ENCODE data around the gene COL13A1. TPM values are rescaled to one million over a fixed set of nuclear protein-coding genes. Genes with fewer than 3 reads are reported as not detected.

The COL13A1 gene
- total and polyA plus RNA-seq, 10 donors, result 4.1 to 16.1 (median 9.5) TPM

GRCh38 chr10:69757553-69758309, 44.0 kb upstream of the COL13A1 start:
- no peak for TF ChIP-seq POLR2AphosphoS5 (IDR thresholded peaks at IDR 0.05)
- TF ChIP-seq POLR2A (IDR thresholded peaks at IDR 0.05), result no peak
- no peak for TF ChIP-seq CTCF (IDR thresholded peaks at IDR 0.05 in 8 of 11, conservative IDR thresholded peaks at IDR 0.05 in 3 of 11)
- Histone ChIP-seq H3K27me3 (replicated peaks in 1 of 7) (peaks cover 0 to 23% (median 0%) of the 10 kb centered on the region in 7 donors), H3K4me3 (no peak overlapping the region), H3K27ac (no peak overlapping the region), H3K4me1 (peaks cover 0 to 8% (median 0%) of the 10 kb centered on the region in 6 donors), H3K9me3 (peaks cover 0 to 5% (median 0%) of the 10 kb centered on the region in 8 donors), H3K36me3 (no peaks in the 10 kb centered on the region)
- 47 to 62% (median 58%) methylated on average over 7 to 10 of the region's 10 CpGs for WGBS, 5 donors
- intact Hi-C loops (cut with DNase I; ENCODE audit: low total_unique reads), result no loop called here
- no peak for DNase-seq

- intact Hi-C loops (cut with DNase I; ENCODE audit: low total_unique reads), result no loop called here
- TF ChIP-seq POLR2AphosphoS5 (IDR thresholded peaks at IDR 0.05) (no peak), POLR2A (IDR thresholded peaks at IDR 0.05) (no peak), CTCF (IDR thresholded peaks at IDR 0.05 in 8 of 11, conservative IDR thresholded peaks at IDR 0.05 in 3 of 11) (no peak)
- no peak overlapping the region for H3K4me3 ChIP-seq
- DNase-seq, result no peak
- H3K36me3 ChIP-seq, result no peaks in the 10 kb centered on the region
- H3K27me3 ChIP-seq (replicated peaks in 1 of 7), result peaks cover 0 to 29% (median 0%) of the 10 kb centered on the region in 7 donors
- H3K9me3 ChIP-seq, result peaks cover 0 to 5% (median 0%) of the 10 kb centered on the region in 8 donors
- 75 to 93% (median 82%) methylated on average over 1 of the region's 1 CpG for WGBS, 5 donors
- no peak overlapping the region for H3K27ac ChIP-seq
- peaks cover 0 to 8% (median 0%) of the 10 kb centered on the region in 6 donors for H3K4me1 ChIP-seq
Measured at GRCh38 chr10:69758310-69758728, 43.4 kb upstream of the COL13A1 start.

- peaks cover 0 to 8% (median 0%) of the 10 kb centered on the region in 6 donors for H3K4me1 ChIP-seq
- peaks cover 0 to 38% (median 0%) of the 10 kb centered on the region in 7 donors for H3K27me3 ChIP-seq (replicated peaks in 1 of 7)
- no peaks in the 10 kb centered on the region for H3K36me3 ChIP-seq
- 72 to 84% (median 84%) methylated on average over 6 of the region's 6 CpGs for WGBS, 5 donors
- H3K4me3 ChIP-seq, result no peak overlapping the region
- no peak overlapping the region for H3K27ac ChIP-seq
- TF ChIP-seq POLR2AphosphoS5 (IDR thresholded peaks at IDR 0.05), result no peak
- TF ChIP-seq CTCF (IDR thresholded peaks at IDR 0.05 in 8 of 11, conservative IDR thresholded peaks at IDR 0.05 in 3 of 11), result no peak
- no peak for TF ChIP-seq POLR2A (IDR thresholded peaks at IDR 0.05)
- peaks cover 0 to 3% (median 0%) of the 10 kb centered on the region in 8 donors for H3K9me3 ChIP-seq
- DNase-seq, result no peak
- intact Hi-C loops (cut with DNase I; ENCODE audit: low total_unique reads), result no loop called here
Measured at GRCh38 chr10:69759641-69760040, 42.1 kb upstream of the COL13A1 start.

- no peaks in the 10 kb centered on the region for H3K9me3 ChIP-seq
- no peak overlapping the region for H3K4me3 ChIP-seq
- no peak for TF ChIP-seq POLR2AphosphoS5 (IDR thresholded peaks at IDR 0.05)
- TF ChIP-seq POLR2A (IDR thresholded peaks at IDR 0.05), result no peak
- no peak for TF ChIP-seq CTCF (IDR thresholded peaks at IDR 0.05 in 8 of 11, conservative IDR thresholded peaks at IDR 0.05 in 3 of 11)
- WGBS, 5 donors, result 80 to 88% (median 82%) methylated on average over 5 of the region's 5 CpGs
- H3K36me3 ChIP-seq, result no peaks in the 10 kb centered on the region
- intact Hi-C loops (cut with DNase I; ENCODE audit: low total_unique reads), result no loop called here
- H3K27me3 ChIP-seq (replicated peaks in 1 of 7), result peaks cover 0 to 38% (median 0%) of the 10 kb centered on the region in 7 donors
- H3K4me1 ChIP-seq, result peaks cover 0 to 8% (median 0%) of the 10 kb centered on the region in 6 donors
- DNase-seq, result no peak
- no peak overlapping the region for H3K27ac ChIP-seq
Measured at GRCh38 chr10:69760072-69760471, 41.6 kb upstream of the COL13A1 start.
